Nephron progenitor cell (in vitro differentiated cells): ENCODE results near the gene HSD11B2.

ENCODE experiments used
- DNase-seq: peaks from one replicate; pipeline ENCODE4 v3.0.0; 2021
- H3K27ac Mint-ChIP-seq: 2 replicates; pipeline ENCODE4 v1.8.0; 2021; ENCODE audit warnings: mild to moderate bottlenecking, moderate library complexity, mixed read lengths
- H3K27me3 Mint-ChIP-seq: 2 replicates; pipeline ENCODE4 v1.8.0; 2021; ENCODE audit warnings: mild to moderate bottlenecking, low read depth, mixed read lengths; ENCODE audit not compliant: poor library complexity
- H3K36me3 Mint-ChIP-seq: 2 replicates; pipeline ENCODE4 v1.8.0; 2021; ENCODE audit warnings: low read depth, mixed read lengths
- H3K4me1 Mint-ChIP-seq: 2 replicates; pipeline ENCODE4 v1.8.0; 2021; ENCODE audit warnings: mixed read lengths
- H3K4me3 Mint-ChIP-seq: 2 replicates; pipeline ENCODE4 v1.8.0; 2021; ENCODE audit warnings: mild to moderate bottlenecking, moderate library complexity, mixed read lengths
- H3K9me3 Mint-ChIP-seq: 2 replicates; pipeline ENCODE4 v1.8.0; 2021; ENCODE audit warnings: mild to moderate bottlenecking, moderate library complexity, mixed read lengths
- CTCF ChIP-seq: fragments of 200-600 bp; sonication (generic); IDR thresholded peaks from 2 replicates; pipeline ENCODE4 v1.5.0; 2021; ENCODE audit warnings: antibody characterized with exemption

Gene HSD11B2

GRCh38 chr16:67388191-67388590, 42.7 kb upstream of the HSD11B2 start:
- TF ChIP-seq CTCF: no peak
- no peak for DNase-seq
- no peaks in the 10 kb centered on the region for H3K9me3 Mint-ChIP-seq
- H3K4me1 Mint-ChIP-seq: peaks cover 53% of the 10 kb centered on the region
- H3K36me3 Mint-ChIP-seq: no peaks in the 10 kb centered on the region
- peaks cover 21% of the 10 kb centered on the region for H3K27me3 Mint-ChIP-seq
- H3K4me3 Mint-ChIP-seq: no peak overlapping the region
- no peak overlapping the region for H3K27ac Mint-ChIP-seq

GRCh38 chr16:67388591-67388990, 42.3 kb upstream of the HSD11B2 start:
- H3K27me3 Mint-ChIP-seq: peaks cover 21% of the 10 kb centered on the region
- H3K27ac Mint-ChIP-seq: no peak overlapping the region
- peaks cover 53% of the 10 kb centered on the region for H3K4me1 Mint-ChIP-seq
- no peak for TF ChIP-seq CTCF
- H3K4me3 Mint-ChIP-seq: no peak overlapping the region
- no peak for DNase-seq
- H3K9me3 Mint-ChIP-seq: no peaks in the 10 kb centered on the region
- no peaks in the 10 kb centered on the region for H3K36me3 Mint-ChIP-seq

- no peaks in the 10 kb centered on the region for H3K36me3 Mint-ChIP-seq
- H3K27ac Mint-ChIP-seq: peak overlapping the region; percentile 87
- no peak overlapping the region for H3K4me3 Mint-ChIP-seq
- peaks cover 34% of the 10 kb centered on the region for H3K27me3 Mint-ChIP-seq
- no peaks in the 10 kb centered on the region for H3K9me3 Mint-ChIP-seq
- TF ChIP-seq CTCF: no peak
- DNase-seq: no peak
- H3K4me1 Mint-ChIP-seq: peaks cover 52% of the 10 kb centered on the region
Observed at GRCh38 chr16:67389911-67390815, 40.8 kb upstream of the HSD11B2 start.

- peaks cover 60% of the 10 kb centered on the region for H3K4me1 Mint-ChIP-seq
- no peak for TF ChIP-seq CTCF
- H3K4me3 Mint-ChIP-seq: no peak overlapping the region
- no peaks in the 10 kb centered on the region for H3K9me3 Mint-ChIP-seq
- no peak for DNase-seq
- H3K27ac Mint-ChIP-seq: no peak overlapping the region
- no peaks in the 10 kb centered on the region for H3K36me3 Mint-ChIP-seq
- peaks cover 35% of the 10 kb centered on the region for H3K27me3 Mint-ChIP-seq
Observed at GRCh38 chr16:67390816-67391423, 40.0 kb upstream of the HSD11B2 start.

GRCh38 chr16:67391424-67392300, 39.3 kb upstream of the HSD11B2 start:
- no peaks in the 10 kb centered on the region for H3K9me3 Mint-ChIP-seq
- no peak overlapping the region for H3K27ac Mint-ChIP-seq
- H3K4me1 Mint-ChIP-seq: peaks cover 67% of the 10 kb centered on the region
- no peak for TF ChIP-seq CTCF
- H3K27me3 Mint-ChIP-seq: peaks cover 36% of the 10 kb centered on the region
- H3K36me3 Mint-ChIP-seq: no peaks in the 10 kb centered on the region
- no peak for DNase-seq
- peak overlapping the region; percentile 68 for H3K4me3 Mint-ChIP-seq
